Heart right ventricle (tissue), 16 donors: ENCODE measurements around the gene ARHGAP6. TPM values are rescaled to one million over a fixed set of nuclear protein-coding genes. Genes with fewer than 3 reads are reported as not detected.

ENCODE experiments used
- ATAC-seq, 8 donors: fragments of 200-7000 bp; cut with Tn5 transposase; one replicate each; pipeline ENCODE4 v1.9.1; 2020; ENCODE audit warnings: mild to moderate bottlenecking in 8 of 8, moderate library complexity in 8 of 8, moderate number of reproducible peaks in 1 of 8
- DNase-seq, 2 donors: peaks; one replicate each; pipeline ENCODE4 v3.0.0-alpha.2; 2020
- H3K27ac ChIP-seq, 10 donors: fragments of 200-600 bp; sonication (generic) in 2 of 10; one replicate each; pipeline versions ENCODE4 v1.5.0 to v1.8.0; 2020 to 2022; ENCODE audit warnings: mild to moderate bottlenecking in 3 of 10
- H3K27me3 ChIP-seq, 7 donors: fragments of 200-600 bp; one replicate each; pipeline ENCODE4 v1.8.0; 2021 to 2022; ENCODE audit warnings: mild to moderate bottlenecking in 2 of 7
- H3K36me3 ChIP-seq, 9 donors: fragments of 200-600 bp; sonication (generic) in 1 of 9; one replicate each; pipeline versions ENCODE4 v1.5.0 to v1.8.0; 2020 to 2022; ENCODE audit warnings: mild to moderate bottlenecking in 2 of 9
- H3K4me1 ChIP-seq, 9 donors: fragments of 200-600 bp; sonication (generic) in 1 of 9; one replicate each; pipeline versions ENCODE4 v1.5.0 to v1.8.0; 2020 to 2022; ENCODE audit warnings: mild to moderate bottlenecking in 4 of 9
- H3K4me3 ChIP-seq, 10 donors: fragments of 200-600 bp; sonication (generic) in 2 of 10; one replicate each; pipeline versions ENCODE4 v1.5.0 to v1.8.0; 2020 to 2022; ENCODE audit warnings: mild to moderate bottlenecking in 7 of 10, moderate library complexity in 2 of 10
- H3K9me3 ChIP-seq, 11 donors: fragments of 200-600 bp in 10 of 11; sonication (generic) in 2 of 11; one replicate each; pipeline versions ENCODE4 v1.5.0 to v1.8.0; 2013 to 2022; ENCODE audit warnings: mild to moderate bottlenecking in 2 of 11, control low read depth in 1 of 11, moderate library complexity in 1 of 11
- whole genome bisulfite sequencing, 2 donors: extraction: QIAGEN DNeasy Blood & Tissue Kit; methylation state at CpG; one replicate each; pipeline ENCODE4 v1.1.7; 2013; ENCODE audit warnings: inconsistent platforms in 1 of 2; 5-methylcytosine and 5-hydroxymethylcytosine counted together
- intact Hi-C, 10 donors: fragments of 100-400 bp; cut with DNase I; formaldehyde crosslinking; loops; one replicate each; pipeline versions ENCODE4 v1.11.1 to v1.14.2; 2022
- polyA plus RNA-seq, 2 donors: library from polyadenylated mRNA; stranded (reverse); fragments of 200-250 nt; gene quantifications; one replicate each; pipeline ENCODE4 v1.2.3, GENCODE V29; 2013
- total RNA-seq, 10 donors: library from RNA; stranded (reverse); fragmentation: NEBNext Ultra II Directional in 3 of 10; extraction: Animal tissue kit (Norgen Biotek cat#: 25700) in 3 of 10; gene quantifications; one replicate each; pipeline versions ENCODE4 v1.2.1 to v1.2.4, GENCODE V29; 2021 to 2023
- TF ChIP-seq, protein P1 (sequence below), 9 donors: fragments of 200-600 bp; sonication (generic) in 2 of 9; IDR thresholded peaks; one replicate each; pipeline versions ENCODE4 v1.5.0 to v1.8.0; 2021 to 2022; ENCODE audit warnings: antibody characterized with exemption in 9 of 9, mild to moderate bottlenecking in 5 of 9, moderate library complexity in 1 of 9
- donor health status: Arrhythmogenic right ventricular cardiomyopathy.
- donor health status: ischemic (EF 13 %, LVEDD 7.1; RV severe dilation, severe dysfunction).
- donor health status: healthy with polysubstance abuse.
- donor health status: DM: no; HTN: yes; CAD: no.
- donor health status: DM: no; HTN: no; CAD: no.
- donor health status: ischemic (EF 25% LVEDD 6.9; RV normal size, moderate dysfunction).
- donor health status: ischemic (EF 25% LVEDD 5.7; RV mildly dilated, moderate dysfunction).
- donor health status: healthy.
- donor health status: DM: yes; HTN: yes; CAD: no.
- donor health status: Ischemic cardiomyopathy.
- donor health status: ischemic (EF 35%, LVEDD 5.7; RV mildly dilated, moderate dysfunction).
- donor health status: nonischemic (EF 11% LVEDD 7.7; RV severe dilation, severe dysfunction).
- donor health status: DM: yes; HTN: yes; CAD: no.
- donor health status: PGD.
- donor health status: ischemic (EF 29% LVEDD 5.4; RV normal size, mild dysfunction).
- donor health status: nonischemic (EF 23%, LVEDD 6.1; RV moderate dilation, normal function).

The ARHGAP6 gene
- total and polyA plus RNA-seq, 12 donors: 1.6 to 6.0 (median 2.6) TPM

DNA sequence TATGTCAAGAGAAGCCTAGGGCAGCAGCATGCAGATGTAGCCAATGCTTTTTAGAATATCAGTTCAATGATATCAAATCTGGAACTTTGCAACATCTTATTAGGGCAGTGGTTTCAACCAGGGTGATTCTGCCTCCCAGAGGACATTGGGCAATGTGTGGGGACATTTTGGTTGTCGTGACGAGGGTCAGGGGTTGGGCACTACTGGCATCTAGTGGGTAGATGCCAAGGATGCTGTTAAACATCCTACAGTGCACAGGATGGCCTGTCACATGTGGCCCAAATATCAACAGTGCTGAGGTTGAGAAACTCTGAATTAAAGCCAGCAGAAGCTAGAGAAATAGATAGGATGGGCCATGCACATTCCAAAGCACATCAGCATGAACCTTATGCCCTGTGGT, 220.2 kb downstream of the ARHGAP6 start:
- H3K4me3 ChIP-seq: no peak overlapping the region
- H3K27me3 ChIP-seq: peaks cover 0 to 7% (median 0%) of the 10 kb centered on the region in 7 donors
- TF ChIP-seq, protein P1, sequence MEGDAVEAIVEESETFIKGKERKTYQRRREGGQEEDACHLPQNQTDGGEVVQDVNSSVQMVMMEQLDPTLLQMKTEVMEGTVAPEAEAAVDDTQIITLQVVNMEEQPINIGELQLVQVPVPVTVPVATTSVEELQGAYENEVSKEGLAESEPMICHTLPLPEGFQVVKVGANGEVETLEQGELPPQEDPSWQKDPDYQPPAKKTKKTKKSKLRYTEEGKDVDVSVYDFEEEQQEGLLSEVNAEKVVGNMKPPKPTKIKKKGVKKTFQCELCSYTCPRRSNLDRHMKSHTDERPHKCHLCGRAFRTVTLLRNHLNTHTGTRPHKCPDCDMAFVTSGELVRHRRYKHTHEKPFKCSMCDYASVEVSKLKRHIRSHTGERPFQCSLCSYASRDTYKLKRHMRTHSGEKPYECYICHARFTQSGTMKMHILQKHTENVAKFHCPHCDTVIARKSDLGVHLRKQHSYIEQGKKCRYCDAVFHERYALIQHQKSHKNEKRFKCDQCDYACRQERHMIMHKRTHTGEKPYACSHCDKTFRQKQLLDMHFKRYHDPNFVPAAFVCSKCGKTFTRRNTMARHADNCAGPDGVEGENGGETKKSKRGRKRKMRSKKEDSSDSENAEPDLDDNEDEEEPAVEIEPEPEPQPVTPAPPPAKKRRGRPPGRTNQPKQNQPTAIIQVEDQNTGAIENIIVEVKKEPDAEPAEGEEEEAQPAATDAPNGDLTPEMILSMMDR (IDR thresholded peaks at IDR 0.05): peak in 1 of 9 donors; percentile 15
- no peaks in the 10 kb centered on the region for H3K36me3 ChIP-seq
- no peaks in the 10 kb centered on the region for H3K9me3 ChIP-seq
- ATAC-seq: no peak
- intact Hi-C loops: no loop called here
- no peak overlapping the region for H3K27ac ChIP-seq
- no peak for DNase-seq
- H3K4me1 ChIP-seq: peaks cover 0 to 8% (median 0%) of the 10 kb centered on the region in 9 donors
- WGBS, 2 donors: 86% methylated on average over 2 of the region's 2 CpGs

DNA sequence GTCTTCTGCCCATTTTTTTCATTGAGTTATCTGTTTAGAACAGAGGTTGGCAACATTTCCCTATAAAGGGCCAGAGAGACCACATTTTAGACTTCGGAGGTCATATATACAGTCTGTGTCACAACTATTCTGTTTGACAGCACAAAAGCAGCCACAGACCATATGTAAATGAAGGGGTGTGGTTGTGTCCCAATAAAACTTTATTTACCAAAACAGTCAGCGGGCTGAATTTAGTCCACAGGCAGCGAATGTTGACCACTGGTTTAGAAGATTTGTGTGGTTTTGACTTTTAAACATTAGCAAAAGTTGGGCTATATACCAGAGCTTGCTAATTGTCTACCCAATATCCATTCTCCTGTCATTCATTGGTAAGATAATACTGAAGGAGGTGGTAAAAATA, 221.7 kb downstream of the ARHGAP6 start:
- WGBS, 2 donors: 60 to 98% methylated on average over 3 of the region's 3 CpGs
- TF ChIP-seq, protein P1 (IDR thresholded peaks at IDR 0.05): no peak
- intact Hi-C loops: no loop called here
- Histone ChIP-seq H3K27me3 (peaks cover 0 to 7% (median 0%) of the 10 kb centered on the region in 7 donors), H3K27ac (no peak overlapping the region), H3K9me3 (no peaks in the 10 kb centered on the region), H3K4me1 (peaks cover 0 to 8% (median 0%) of the 10 kb centered on the region in 9 donors), H3K36me3 (no peaks in the 10 kb centered on the region), H3K4me3 (no peak overlapping the region)
- DNase-seq: no peak
- no peak for ATAC-seq

DNA sequence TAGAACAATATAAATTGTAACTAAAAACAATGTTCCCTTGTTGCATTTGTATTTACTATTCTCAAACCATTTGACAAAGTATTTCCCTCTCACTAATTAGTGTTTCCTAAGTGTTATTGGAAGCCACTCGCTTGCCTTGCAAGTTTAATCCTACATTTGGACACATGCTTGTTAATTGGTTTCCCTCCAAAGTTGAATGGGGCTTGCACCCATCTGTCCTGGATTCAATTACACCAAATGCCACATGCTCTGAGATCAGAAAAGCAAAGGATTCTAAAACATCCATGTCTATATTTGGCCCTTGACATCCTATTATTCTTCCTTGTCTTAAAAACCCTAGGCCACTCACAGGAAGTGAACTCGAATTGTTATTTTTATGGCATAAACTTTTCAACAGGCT, 225.9 kb downstream of the ARHGAP6 start:
- Histone ChIP-seq H3K9me3 (no peaks in the 10 kb centered on the region), H3K4me1 (no peaks in the 10 kb centered on the region), H3K27ac (no peak overlapping the region), H3K4me3 (no peak overlapping the region), H3K27me3 (peaks cover 0 to 16% (median 0%) of the 10 kb centered on the region in 7 donors), H3K36me3 (no peaks in the 10 kb centered on the region)
- DNase-seq (no peak), ATAC-seq (no peak)
- WGBS, 2 donors: 75 to 79% methylated on average over 2 of the region's 2 CpGs
- intact Hi-C loops: no loop called here
- TF ChIP-seq, protein P1 (IDR thresholded peaks at IDR 0.05): no peak

DNA sequence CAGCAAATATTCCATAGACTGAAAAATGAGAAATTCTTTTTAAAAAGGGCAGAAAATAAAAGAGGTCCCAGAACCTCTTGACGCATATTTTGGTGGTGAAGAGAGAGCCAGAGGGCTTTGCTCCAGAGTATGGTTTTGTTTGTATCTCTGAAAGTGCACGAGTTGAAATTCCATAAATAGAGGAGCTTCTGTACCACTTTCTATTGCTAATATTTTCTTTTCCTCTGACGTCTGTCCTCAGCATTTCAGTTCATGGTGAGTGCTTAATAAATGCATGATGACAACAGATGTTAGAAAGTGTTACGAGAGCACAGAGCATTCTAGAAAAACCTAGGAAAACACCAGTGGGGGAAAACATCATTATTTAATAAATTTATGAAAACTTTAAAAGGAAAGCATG, 227.0 kb downstream of the ARHGAP6 start:
- no peak for DNase-seq
- no peaks in the 10 kb centered on the region for H3K36me3 ChIP-seq
- H3K4me1 ChIP-seq: no peaks in the 10 kb centered on the region
- H3K9me3 ChIP-seq: no peaks in the 10 kb centered on the region
- peaks cover 0 to 16% (median 0%) of the 10 kb centered on the region in 7 donors for H3K27me3 ChIP-seq
- intact Hi-C loops: no loop called here
- peak overlapping the region in 4 of 10 donors; percentile 5 to 47 (median 16) for H3K27ac ChIP-seq
- H3K4me3 ChIP-seq: no peak overlapping the region
- TF ChIP-seq, protein P1 (IDR thresholded peaks at IDR 0.05): no peak
- 61 to 63% methylated on average over 4 of the region's 4 CpGs for WGBS, 2 donors
- peak in 4 of 8 donors; percentile 19 to 68 (median 41) for ATAC-seq
